NCI-H1105 treated with DMSO at 0.1 percent for 48 hours (cell line): ENCODE results near the gene KIF1A.

Experiments
- DNase-seq: peaks from one replicate; lab custom pipeline; 2025; lab: John Stamatoyannopoulos, UW

KIF1A gene

GRCh38 chr2:240767341-240767740 lies 52.7 kb downstream of the KIF1A start:
- no peak for DNase-seq

- no peak for DNase-seq
Observed at GRCh38 chr2:240766072-240766471, 53.9 kb downstream of the KIF1A start.

- DNase-seq, result no peak
Observed at GRCh38 chr2:240765007-240765406, 55.0 kb downstream of the KIF1A start.

GRCh38 chr2:240764605-240765004 lies 55.4 kb downstream of the KIF1A start:
- DNase-seq, result no peak

GRCh38 chr2:240762971-240763370 lies 57.0 kb downstream of the KIF1A start:
- no peak for DNase-seq

- no peak for DNase-seq
Observed at GRCh38 chr2:240762249-240762648, 57.8 kb downstream of the KIF1A start.

- DNase-seq, result no peak
Observed at GRCh38 chr2:240760576-240761246, 59.3 kb downstream of the KIF1A start.

- no peak for DNase-seq
Observed at GRCh38 chr2:240760121-240760520, 59.9 kb downstream of the KIF1A start.

- no peak for DNase-seq
Observed at GRCh38 chr2:240759459-240759858, 60.6 kb downstream of the KIF1A start.

GRCh38 chr2:240757086-240757614 lies 62.9 kb downstream of the KIF1A start:
- DNase-seq, result no peak

GRCh38 chr2:240752209-240752608 lies 67.8 kb downstream of the KIF1A start:
- no peak for DNase-seq

- DNase-seq, result no peak
Observed at GRCh38 chr2:240750409-240750808, 69.6 kb downstream of the KIF1A start.

GRCh38 chr2:240749516-240749915 lies 70.5 kb downstream of the KIF1A start:
- DNase-seq, result no peak

GRCh38 chr2:240747256-240747655 lies 72.8 kb downstream of the KIF1A start:
- DNase-seq, result no peak

GRCh38 chr2:240746671-240747070 lies 73.3 kb downstream of the KIF1A start:
- DNase-seq, result no peak

- no peak for DNase-seq
Observed at GRCh38 chr2:240745962-240746361, 74.1 kb downstream of the KIF1A start.

GRCh38 chr2:240745456-240745855 lies 74.6 kb downstream of the KIF1A start:
- DNase-seq, result no peak

GRCh38 chr2:240742602-240743095 lies 77.4 kb downstream of the KIF1A start:
- DNase-seq, result no peak

GRCh38 chr2:240741091-240741490 lies 78.9 kb downstream of the KIF1A start:
- no peak for DNase-seq

- no peak for DNase-seq
Observed at GRCh38 chr2:240739797-240740196, 80.2 kb downstream of the KIF1A start.

GRCh38 chr2:240737958-240738357 lies 82.1 kb downstream of the KIF1A start:
- no peak for DNase-seq

GRCh38 chr2:240737512-240737911 lies 82.5 kb downstream of the KIF1A start:
- no peak for DNase-seq

- no peak for DNase-seq
Observed at GRCh38 chr2:240736281-240737250, 83.5 kb downstream of the KIF1A start.
